Muscle layer of duodenum (tissue), 2 donors: ENCODE results near the gene KAZALD1.

Source experiments
- H3K27ac ChIP-seq: one replicate; pipeline ENCODE4 v1.7.0; 2013; ENCODE audit warnings: mild to moderate bottlenecking, low read length
- H3K27me3 ChIP-seq: one replicate; pipeline ENCODE4 v1.7.0; 2013; ENCODE audit warnings: low read depth, mild to moderate bottlenecking, control low read depth, low read length
- H3K36me3 ChIP-seq, 2 donors: one replicate each; pipeline ENCODE4 v1.7.0; 2013; ENCODE audit warnings: low read length in 2 of 2, control low read depth in 1 of 2, mild to moderate bottlenecking in 1 of 2; ENCODE audit not compliant: insufficient read depth in 2 of 2, control insufficient read depth in 1 of 2
- H3K4me1 ChIP-seq, 2 donors: one replicate each; pipeline ENCODE4 v1.7.0; 2013; ENCODE audit warnings: low read length in 2 of 2, mild to moderate bottlenecking in 2 of 2, control low read depth in 1 of 2, moderate library complexity in 1 of 2; ENCODE audit not compliant: insufficient read depth in 2 of 2, control insufficient read depth in 1 of 2
- H3K4me3 ChIP-seq, 2 donors: one replicate each; pipeline ENCODE4 v1.7.0; 2013; ENCODE audit warnings: low read length in 2 of 2, low read depth in 1 of 2, mild to moderate bottlenecking in 1 of 2
- H3K9me3 ChIP-seq, 2 donors: one replicate each; pipeline ENCODE4 v1.7.0; 2013; ENCODE audit warnings: low read length in 2 of 2, control low read depth in 1 of 2, mild to moderate bottlenecking in 1 of 2; ENCODE audit not compliant: control insufficient read depth in 1 of 2
- donor health status: healthy.

Gene KAZALD1

DNA sequence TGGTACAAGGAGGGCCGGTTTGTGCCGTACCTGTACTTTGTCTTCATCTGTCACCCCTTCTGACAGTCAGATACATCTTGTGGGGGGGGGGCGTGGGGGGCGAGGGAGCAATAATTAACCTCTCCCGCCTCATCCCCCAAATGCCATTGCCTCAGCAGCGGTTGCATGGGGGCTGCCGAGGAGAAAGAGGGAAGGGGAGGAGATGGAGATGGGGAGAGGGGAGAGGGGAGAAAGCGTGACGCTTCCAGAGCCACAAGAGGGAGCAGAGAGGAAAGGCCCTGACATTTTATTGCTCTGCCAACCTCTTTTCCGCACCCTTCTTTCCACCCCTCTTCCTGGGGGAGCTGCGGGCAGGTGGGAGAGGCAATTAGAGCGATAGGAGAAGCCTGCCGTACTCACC is 11.8 kb downstream of the KAZALD1 start:
- H3K27ac ChIP-seq = no peak overlapping the region
- H3K9me3 ChIP-seq = no peaks in the 10 kb centered on the region
- H3K4me3 ChIP-seq = no peak overlapping the region
- H3K27me3 ChIP-seq = peaks cover 26% of the 10 kb centered on the region
- H3K36me3 ChIP-seq = no peaks in the 10 kb centered on the region
- no peaks in the 10 kb centered on the region for H3K4me1 ChIP-seq

DNA sequence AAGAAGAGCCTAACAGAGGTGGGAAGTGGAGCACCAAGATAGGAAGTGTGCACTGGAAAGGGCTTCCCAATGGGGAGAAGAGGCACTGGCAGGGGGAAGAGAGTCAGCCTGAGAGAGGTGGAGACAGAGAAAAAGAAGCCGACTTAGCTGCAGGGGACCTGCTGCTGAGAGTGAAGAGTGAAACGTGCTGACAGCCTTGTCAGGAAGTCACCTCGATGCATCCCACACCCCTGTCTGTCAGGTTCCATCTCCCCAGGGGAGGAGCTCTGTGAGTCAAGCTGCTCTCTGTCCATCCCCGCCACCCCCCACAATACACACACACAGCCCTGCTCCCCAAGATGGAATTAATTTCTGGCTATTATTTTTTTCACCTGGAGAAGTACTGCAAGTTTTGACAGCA is 14.0 kb downstream of the KAZALD1 start:
- no peaks in the 10 kb centered on the region for H3K4me1 ChIP-seq
- H3K27ac ChIP-seq = no peak overlapping the region
- H3K9me3 ChIP-seq = no peaks in the 10 kb centered on the region
- no peaks in the 10 kb centered on the region for H3K36me3 ChIP-seq
- no peak overlapping the region for H3K4me3 ChIP-seq
- peaks cover 26% of the 10 kb centered on the region for H3K27me3 ChIP-seq

DNA sequence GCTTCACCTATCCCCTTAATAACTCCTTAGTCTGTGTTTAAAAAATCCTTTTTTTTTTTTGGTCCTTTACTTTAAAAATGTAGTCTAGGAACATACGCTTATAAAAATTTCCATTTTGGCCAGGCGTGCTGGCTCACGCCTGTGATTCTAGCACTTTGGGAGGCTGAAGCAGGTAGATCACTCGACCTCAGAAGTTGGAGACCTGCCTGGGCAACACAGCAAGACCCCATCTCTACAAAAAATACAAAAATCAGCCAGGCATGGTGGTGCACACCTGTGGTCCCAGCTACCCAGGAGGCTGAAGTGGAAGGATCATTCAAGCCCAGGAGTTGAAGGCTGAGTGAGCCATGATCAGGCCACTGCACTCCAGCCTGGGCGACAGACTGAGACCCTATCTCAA is 14.8 kb downstream of the KAZALD1 start:
- H3K36me3 ChIP-seq = no peaks in the 10 kb centered on the region
- peaks cover 26% of the 10 kb centered on the region for H3K27me3 ChIP-seq
- no peaks in the 10 kb centered on the region for H3K9me3 ChIP-seq
- H3K4me1 ChIP-seq = no peaks in the 10 kb centered on the region
- H3K27ac ChIP-seq = no peak overlapping the region
- no peak overlapping the region for H3K4me3 ChIP-seq

DNA sequence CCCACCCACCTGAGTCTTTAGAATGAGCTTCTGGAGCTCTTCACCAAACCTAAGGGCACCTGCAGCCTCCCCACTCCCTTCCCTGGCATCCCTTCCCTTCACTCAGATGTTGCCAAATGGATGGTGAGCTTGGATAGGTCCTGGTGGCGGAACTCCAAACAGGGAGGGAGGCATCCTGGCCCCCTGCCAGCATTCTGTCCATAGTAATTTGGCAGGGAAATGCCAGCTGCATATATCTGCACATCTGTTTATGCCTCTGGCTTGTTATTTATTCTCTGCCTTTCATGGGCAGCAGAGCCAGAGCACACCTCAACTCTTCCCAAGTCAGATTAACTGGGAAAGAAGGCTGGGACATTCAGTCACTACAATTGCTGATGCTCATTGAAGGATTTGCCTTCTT is 18.1 kb downstream of the KAZALD1 start:
- Histone ChIP-seq H3K27me3 (peaks cover 8% of the 10 kb centered on the region), H3K27ac (no peak overlapping the region), H3K9me3 (no peaks in the 10 kb centered on the region), H3K4me1 (no peaks in the 10 kb centered on the region), H3K36me3 (no peaks in the 10 kb centered on the region), H3K4me3 (no peak overlapping the region)

DNA sequence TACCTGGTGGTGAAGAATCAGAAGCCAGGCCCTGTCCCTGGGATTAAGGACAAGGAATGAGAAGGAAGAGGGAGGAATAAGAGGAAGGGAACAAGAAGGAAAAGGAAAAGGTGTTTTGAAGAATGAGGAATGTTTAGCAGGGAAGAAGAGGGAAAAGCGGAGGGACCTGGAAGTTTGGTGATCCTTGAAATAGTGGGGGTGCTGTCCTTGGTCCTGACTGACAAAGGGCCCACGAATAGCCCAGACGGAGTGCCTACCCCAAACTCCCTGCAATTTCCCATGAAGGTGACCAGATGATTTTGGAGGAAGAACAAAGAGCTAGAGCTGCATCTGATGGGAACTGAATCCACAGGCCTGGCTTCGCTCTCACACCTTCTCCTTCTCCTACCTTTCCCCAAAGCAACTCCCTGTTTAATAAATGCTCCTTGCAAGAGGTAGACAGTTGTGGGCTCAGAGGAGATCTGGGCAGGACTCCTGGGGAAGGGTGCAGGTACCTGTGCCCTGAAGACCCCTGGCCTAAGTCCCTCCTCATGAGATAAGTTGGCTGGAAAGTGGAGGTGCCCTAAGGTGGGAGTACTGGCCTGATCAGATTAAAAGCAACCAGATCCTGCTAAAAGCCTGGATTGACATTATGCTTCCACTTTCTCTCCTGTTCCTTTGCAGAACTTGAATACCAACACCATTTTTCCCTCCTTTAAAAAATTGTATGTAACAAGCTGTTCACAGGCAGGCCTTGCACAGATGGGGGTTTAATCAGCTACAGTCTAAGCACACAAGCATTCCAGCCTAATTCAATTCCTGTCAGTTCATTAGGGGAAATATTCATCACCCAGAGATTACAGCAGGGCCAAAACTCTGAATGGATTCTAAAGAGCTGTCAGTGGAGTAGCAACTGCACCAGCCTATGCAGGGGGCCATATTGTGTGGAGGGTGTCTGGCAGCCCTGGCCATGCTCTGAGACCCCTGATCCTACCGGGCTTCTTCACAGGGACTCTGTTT is 19.4 kb downstream of the KAZALD1 start:
- Histone ChIP-seq H3K4me3 (no peak overlapping the region), H3K36me3 (no peaks in the 10 kb centered on the region), H3K27me3 (no peaks in the 10 kb centered on the region), H3K9me3 (no peaks in the 10 kb centered on the region), H3K4me1 (no peaks in the 10 kb centered on the region), H3K27ac (no peak overlapping the region)

DNA sequence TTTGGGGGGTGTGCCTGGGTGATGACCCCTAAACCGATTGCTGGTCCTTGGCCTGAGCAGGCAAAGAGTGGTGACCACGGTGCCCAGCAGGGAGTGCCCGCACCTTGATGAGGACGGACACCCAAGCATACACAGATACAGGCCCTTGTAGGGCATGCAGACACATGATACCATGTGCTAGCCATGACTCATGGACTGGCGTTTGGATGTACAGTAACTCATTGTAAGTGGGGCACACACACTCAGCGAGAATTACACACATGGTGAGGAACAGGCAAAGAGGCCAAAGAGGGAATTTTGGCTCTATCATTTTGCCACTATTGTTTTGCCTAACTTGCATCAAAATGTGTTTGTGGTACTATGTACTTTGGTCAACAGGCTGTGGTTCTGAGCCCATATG is 24.1 kb downstream of the KAZALD1 start:
- H3K36me3 ChIP-seq = no peaks in the 10 kb centered on the region
- H3K4me1 ChIP-seq = no peaks in the 10 kb centered on the region
- peaks cover 18% of the 10 kb centered on the region for H3K27me3 ChIP-seq
- no peak overlapping the region for H3K27ac ChIP-seq
- no peaks in the 10 kb centered on the region for H3K9me3 ChIP-seq
- no peak overlapping the region for H3K4me3 ChIP-seq

DNA sequence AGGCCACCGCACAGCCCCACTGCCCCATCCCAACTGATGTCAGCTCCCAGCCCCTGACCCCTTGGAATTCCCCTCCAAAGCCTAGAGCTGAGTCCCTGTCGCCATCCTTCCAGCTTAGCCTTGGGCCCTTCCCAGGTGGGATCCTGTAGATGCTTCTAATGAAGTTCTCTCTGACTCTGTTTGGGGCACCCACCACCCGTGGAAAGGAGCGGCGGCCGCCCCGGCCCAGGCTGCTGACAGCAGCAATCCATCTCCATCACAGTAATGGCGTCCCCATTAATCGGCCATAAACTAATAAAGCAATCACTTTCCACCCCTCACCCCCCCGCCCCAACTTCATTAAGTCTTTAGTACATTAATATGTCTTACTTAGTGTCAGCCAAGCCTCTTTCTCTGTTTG is 25.6 kb downstream of the KAZALD1 start:
- Histone ChIP-seq H3K27ac (no peak overlapping the region), H3K36me3 (no peaks in the 10 kb centered on the region), H3K27me3 (peaks cover 21% of the 10 kb centered on the region), H3K4me3 (no peak overlapping the region), H3K9me3 (no peaks in the 10 kb centered on the region), H3K4me1 (no peaks in the 10 kb centered on the region)

DNA sequence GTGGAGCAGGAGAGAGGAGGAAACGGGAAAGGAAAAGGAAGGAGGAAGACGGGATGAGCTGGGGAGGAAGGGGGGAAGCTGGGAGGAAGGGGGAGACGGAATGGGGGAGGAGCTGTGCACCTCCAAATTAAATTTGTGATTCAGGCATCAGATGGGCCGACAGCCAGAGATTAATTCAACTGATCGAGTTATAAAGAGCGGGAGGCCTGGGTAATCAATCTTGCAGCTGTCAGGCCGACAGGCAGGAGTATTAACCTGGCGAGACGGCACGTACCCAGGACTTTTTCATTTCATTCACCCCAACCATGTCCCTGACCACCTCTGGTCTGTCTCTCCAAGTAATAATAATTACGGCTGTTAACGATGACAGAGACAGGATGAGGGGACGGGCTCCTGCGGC is 26.2 kb downstream of the KAZALD1 start:
- Histone ChIP-seq H3K27ac (no peak overlapping the region), H3K4me1 (no peaks in the 10 kb centered on the region), H3K36me3 (no peaks in the 10 kb centered on the region), H3K4me3 (no peak overlapping the region), H3K9me3 (no peaks in the 10 kb centered on the region), H3K27me3 (peaks cover 21% of the 10 kb centered on the region)

DNA sequence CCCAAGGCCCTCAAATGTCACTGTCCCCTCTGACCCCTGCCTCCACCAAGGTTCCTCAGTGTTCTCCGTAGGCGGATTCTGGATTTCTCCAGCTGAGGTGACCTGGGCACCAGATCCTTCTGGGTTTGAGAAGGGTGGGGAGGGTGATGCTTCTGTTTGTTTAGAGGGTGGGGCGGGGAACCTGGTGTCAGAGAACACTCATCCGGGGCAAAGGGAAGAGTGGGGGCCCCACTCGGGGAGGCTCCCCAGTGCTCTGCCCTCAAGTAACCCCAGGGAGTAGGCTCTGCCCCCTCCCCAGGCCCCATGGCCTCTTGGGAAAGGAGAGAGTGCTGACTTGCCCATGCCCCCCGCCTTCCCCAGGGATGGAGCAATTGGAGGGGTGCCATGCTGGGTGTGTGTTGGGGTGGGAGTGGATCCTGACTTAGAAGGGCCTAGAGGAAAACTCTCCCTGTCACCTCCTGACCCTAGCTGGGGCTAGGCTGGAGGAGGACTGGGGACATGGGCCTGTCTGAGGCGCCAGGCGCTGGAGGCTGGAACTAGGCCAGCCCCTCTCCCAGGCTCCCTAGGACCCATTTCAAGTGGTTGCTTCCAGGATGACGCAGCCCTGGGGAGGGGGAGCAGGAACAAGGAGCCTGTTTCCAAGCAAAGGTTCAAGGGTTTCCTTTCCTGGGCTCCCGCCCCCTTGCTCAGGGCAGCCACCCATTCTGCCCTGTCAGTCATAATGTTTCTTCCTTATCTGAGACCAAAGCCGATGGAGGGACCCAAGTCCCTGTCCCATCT is 27.9 kb downstream of the KAZALD1 start:
- Histone ChIP-seq H3K27me3 (peaks cover 24% of the 10 kb centered on the region), H3K4me1 (no peaks in the 10 kb centered on the region), H3K27ac (no peak overlapping the region), H3K4me3 (no peak overlapping the region), H3K9me3 (no peaks in the 10 kb centered on the region), H3K36me3 (no peaks in the 10 kb centered on the region)

DNA sequence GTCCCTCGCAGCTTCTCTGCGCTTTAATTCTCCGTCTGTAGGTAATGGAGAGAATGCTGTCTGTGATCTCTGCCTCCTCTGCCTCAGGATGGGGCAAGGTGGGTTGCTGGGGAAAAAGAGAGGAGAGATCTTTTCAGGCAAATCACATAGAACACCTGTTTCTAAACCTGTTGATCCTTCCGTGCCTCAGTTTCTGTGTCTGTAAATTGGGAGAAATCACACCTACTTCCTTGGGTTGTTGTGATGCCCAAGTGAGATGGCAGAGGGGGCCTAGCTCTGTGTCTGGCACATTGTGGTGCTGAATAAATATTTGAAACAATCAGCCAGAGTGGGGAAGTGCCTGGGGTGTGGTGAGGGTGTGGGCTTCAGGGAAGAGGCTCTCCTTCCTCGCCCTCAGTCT is 28.8 kb downstream of the KAZALD1 start:
- peaks cover 25% of the 10 kb centered on the region for H3K27me3 ChIP-seq

DNA sequence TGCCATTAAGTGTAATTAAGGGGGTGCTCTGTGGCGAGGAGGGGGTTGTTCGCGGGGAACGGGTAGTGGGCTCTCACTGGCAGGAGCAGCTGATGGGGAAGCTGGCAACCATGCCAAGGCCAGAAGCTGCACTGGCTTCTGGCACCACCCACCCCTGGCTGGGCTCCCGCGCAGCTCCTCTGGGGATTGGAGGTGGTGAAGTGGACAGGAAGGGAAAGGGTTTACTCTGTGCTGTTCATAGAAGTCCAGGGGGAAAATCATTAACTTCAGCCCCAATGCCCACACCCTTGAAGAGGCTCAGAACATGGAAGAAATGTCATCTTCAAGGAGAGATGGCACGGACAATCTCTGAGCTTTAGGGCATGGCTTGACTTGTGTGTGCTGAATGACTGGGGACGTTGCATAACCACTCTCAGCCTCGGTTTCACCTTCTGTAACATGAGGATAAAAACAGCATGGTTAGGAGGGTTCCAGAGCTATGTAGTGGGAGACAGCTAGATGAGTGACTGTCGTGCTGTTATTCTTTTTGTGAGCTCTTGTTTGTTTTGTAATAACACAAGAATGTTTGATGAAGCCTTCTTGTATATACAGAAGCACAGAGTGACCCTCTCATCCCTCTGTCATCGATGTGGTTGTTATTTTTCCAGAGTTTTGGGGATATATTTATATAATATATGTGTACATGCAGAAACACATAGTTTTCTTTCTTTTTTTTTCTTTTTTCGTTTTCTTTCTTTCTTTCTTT is 29.9 kb downstream of the KAZALD1 start:
- no peak overlapping the region for H3K4me3 ChIP-seq
- H3K9me3 ChIP-seq = no peaks in the 10 kb centered on the region
- H3K27ac ChIP-seq = no peak overlapping the region
- H3K27me3 ChIP-seq = peaks cover 25% of the 10 kb centered on the region
- no peaks in the 10 kb centered on the region for H3K4me1 ChIP-seq
- H3K36me3 ChIP-seq = no peaks in the 10 kb centered on the region

More for the DNA sequence above, 28.8 kb downstream of the KAZALD1 start:
- Histone ChIP-seq H3K4me1 (no peaks in the 10 kb centered on the region), H3K4me3 (no peak overlapping the region), H3K36me3 (no peaks in the 10 kb centered on the region), H3K9me3 (no peaks in the 10 kb centered on the region), H3K27ac (no peak overlapping the region)
